CD4-positive, alpha-beta T cell treated with Interleukin-17A for 4 hours (primary cell): Measurements from ENCODE around the gene ATOH8.
A peak's percentile ranks its signal among the peaks of the same experiment; 100 is the strongest.

ENCODE experiments used
- DNase-seq: peaks from one replicate; pipeline ENCODE4 v3.0.0-alpha.2; 2020; ENCODE audit warnings: mixed read lengths

ATOH8 gene

GRCh38 chr2:85788603-85789002 is 34.8 kb downstream of the ATOH8 start:
- no peak for DNase-seq

GRCh38 chr2:85789271-85789670 is 35.5 kb downstream of the ATOH8 start:
- DNase-seq = no peak

DNA sequence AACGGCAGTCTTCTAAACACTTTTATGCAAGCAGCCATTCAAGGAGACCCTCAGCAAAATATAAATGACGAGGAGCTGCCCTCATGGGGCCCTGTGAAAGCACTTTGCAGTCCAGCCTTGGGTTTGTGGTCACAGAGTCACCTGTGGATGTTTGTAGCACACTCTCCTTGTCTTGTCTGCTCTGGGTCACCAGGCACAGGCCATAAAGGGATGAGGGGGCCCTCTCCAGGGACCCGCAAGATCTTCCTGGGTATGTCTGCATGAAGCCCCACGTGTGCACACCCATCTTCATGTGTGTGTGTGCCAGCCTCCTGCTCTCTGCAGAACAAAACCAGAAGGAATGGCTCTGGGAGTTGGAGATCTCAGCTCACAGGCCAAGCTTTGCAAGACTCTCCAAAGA is 36.2 kb downstream of the ATOH8 start:
- DNase-seq = no peak

DNA sequence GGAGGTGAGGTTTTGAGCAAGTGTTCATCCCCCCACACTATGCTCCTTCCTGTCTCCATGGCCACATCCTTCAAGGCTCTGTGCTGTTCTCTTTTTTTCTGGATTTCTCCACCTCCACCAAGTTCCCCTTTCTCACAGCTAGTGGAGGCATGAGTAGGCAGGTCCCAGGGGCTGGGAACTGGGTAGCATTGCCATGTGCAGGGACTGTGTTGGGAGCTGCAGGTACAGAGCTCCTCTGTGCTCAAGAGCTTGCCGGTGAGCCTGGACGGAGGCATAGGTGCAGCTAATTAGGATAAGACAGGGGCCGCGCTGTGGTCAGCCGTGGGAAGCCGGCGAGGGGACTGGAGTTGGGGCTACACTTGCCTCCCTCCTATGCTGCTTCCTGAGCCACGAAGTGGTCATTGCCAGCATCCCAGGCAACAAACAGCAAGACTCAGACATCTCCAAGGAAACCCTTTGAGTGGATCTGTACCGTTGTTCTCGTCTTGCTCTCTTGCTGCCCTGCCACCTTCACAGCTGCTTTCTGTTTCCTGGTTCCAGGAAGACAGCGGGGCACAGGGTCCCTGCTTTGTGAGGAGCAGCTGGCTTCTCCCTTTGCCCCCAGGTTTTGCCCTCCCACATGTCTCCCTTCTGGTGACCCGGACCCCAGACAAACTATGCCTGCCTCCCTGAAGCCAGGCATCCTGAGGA is 36.9 kb downstream of the ATOH8 start:
- DNase-seq = no peak

GRCh38 chr2:85791704-85792565 is 38.1 kb downstream of the ATOH8 start:
- no peak for DNase-seq

GRCh38 chr2:85792783-85793441 is 39.1 kb downstream of the ATOH8 start:
- DNase-seq = no peak

DNA sequence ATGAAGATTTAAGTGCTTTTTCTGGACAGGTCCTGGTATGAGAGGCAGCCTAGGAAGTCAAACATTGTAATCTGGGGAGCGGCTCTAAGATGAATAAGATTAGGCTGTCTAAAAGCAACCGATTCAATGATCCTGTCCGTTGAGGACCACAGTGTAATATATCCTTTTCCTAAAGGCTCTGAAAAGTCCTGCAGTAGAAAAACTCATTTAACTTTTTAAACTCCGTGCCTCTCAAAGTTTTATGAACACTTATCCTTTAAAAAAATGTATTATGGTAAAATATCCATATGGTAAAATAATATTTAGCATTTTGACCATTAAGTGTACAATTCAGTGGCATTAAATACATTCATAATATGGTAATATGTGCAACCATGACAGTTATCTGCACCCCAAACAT is 39.8 kb downstream of the ATOH8 start:
- no peak for DNase-seq

- no peak for DNase-seq
Observed at GRCh38 chr2:85794038-85794441, 40.2 kb downstream of the ATOH8 start.

DNA sequence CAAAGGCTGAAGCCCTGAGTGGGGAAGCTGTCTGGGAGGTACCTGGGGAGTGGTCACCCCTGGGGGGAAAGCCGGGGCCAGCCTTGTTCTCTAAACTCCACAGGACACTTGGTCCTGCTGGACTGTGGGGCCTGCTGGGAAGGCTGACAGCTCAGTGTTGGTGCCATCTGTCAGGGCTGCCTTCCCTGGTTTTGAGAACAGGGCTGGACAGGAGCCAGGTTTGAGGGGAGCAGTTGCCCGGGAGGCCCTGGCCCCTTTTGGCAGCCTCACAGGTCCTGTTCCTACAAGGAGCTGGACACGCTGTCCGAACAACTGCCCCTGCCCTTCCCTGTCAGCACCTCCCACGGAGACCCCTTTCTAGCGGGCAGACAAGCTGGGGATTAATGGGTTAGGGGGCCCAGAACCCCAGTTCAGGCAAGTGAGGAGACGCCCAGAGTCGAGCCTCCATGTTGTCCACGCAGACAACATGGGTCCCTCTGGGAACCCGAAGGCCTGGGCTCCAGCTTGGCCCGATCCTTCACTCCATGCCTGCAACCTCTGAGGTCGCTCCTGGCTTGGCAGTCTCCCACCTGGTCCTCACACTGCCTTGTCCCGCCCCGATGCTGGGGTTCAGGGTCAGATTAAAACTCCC is 40.8 kb downstream of the ATOH8 start:
- DNase-seq = no peak

DNA sequence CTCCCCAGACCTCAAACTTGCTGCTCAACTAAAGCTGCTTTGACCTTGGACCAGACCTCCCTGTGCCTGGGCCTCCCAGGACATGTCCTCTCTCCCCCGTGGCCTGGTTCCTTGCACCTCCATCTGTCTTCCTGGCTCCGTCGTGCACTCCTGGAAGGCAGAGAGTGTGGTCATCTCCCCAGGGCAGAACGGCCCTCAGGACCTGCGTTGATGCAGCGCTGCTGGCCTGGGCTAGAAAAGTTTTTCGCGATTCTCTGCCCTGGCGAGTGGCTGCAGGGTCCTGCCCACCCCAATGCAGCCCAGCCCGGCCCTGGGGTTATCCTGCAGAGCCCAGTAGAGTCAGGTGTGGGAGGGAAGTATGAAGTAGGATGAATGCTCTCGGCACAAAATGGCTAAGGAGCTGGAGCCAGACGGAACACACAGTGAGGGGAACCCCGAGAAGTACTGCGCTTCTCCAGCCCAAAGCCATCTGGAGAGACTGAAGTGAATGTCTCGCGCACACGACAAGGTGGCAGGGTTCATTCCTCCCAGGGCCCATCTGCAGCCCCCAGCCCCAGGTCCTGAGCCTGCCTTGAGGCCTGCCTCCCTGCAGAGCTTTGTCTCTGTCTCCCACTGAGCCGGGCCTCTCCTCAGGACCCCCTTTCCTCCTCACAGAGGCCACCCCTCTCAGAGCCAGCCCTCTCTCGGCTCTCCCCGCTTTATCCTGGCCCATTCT is 41.7 kb downstream of the ATOH8 start:
- no peak for DNase-seq

DNA sequence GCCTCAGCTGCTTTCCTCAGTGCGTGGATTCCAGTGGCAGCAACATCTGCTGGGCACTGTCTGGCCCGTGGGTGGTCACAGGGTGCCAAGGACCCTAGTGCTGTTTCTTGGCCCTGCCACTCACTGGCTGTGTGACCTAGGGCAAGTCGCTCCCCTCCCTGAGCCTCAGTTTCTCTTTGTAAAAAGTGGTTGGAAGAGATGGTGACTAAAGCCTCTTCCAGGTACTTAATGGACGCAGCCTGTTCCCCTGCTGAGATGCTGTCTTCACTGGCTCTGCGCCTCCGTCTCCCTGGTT is 42.2 kb downstream of the ATOH8 start:
- no peak for DNase-seq

GRCh38 chr2:85796341-85797262 is 42.8 kb downstream of the ATOH8 start:
- no peak for DNase-seq

DNA sequence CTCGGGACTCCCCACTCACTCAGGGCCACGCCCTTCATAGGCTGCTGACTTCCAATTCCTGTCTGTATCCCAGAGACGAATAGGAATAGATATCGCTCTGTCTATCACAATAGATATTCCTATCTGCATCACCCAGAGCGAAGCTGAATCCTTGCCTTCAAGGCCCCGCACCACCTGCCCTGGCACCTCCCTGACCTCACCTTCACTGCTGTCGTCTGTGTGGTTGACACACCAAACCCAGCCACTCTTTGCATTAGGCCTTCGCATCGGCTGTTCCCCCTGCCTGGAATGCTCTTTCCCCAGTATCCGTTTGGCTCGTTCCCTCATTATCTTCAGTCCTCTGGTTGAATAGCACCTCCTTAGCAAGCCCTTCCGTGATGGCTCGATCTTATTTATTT is 43.5 kb downstream of the ATOH8 start:
- no peak for DNase-seq

- no peak for DNase-seq
Observed at GRCh38 chr2:85797921-85798320, 44.1 kb downstream of the ATOH8 start.

DNA sequence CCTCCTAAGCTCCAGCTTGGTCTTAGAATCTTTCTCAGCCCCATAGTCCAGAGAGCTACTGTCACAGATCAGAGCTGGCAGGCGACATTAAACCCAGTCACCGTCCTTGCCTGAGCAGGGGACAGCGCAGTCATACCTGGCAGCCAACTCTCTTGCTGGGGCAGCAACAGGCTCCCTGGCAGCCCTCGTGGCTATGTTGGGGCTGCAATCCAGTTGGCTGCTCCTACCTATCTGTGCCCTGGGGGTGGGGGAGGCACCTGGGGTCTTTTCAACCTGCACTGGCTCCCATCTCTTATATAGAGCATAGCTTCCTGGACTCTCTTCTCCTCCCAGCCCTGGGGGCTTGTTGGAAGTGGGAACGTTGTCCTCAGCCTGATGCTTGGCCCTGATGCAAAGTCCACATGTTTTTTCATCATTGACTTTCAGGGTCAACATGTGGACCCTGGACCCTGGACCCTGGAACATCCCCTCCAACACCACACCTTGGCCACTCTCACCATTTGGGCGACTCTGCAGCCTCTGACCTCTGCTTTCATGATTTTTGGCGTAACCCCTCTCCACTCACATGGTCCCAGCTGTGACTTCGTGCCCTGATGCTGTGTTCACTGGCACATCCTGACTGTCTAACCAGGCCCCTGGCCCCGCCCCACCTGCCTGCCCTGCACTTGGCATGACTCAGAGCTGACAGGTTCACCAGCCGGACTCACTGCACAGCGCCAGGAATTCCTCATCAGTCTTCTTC is 45.6 kb downstream of the ATOH8 start:
- DNase-seq = no peak

DNA sequence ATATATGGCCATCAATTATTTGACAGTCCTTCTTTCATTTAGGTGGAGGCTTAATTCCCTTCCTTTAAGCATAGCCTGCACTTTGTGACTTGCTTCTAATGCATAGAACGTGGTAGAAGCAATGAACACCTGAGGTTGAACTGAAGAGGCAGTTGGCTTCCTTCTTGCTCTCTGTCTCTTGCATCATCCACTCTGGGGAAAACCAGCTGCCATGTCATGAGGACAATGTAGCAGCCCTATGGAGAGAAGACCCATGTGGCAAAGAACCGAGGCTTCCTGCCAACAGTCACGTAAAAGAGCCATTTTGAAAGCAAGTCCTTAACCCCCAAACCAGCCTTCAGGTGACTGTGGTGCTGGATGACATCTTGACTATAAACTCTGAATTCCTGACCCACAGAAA is 46.8 kb downstream of the ATOH8 start:
- no peak for DNase-seq

- no peak for DNase-seq
Observed at GRCh38 chr2:85801871-85802270, 48.1 kb downstream of the ATOH8 start.

DNA sequence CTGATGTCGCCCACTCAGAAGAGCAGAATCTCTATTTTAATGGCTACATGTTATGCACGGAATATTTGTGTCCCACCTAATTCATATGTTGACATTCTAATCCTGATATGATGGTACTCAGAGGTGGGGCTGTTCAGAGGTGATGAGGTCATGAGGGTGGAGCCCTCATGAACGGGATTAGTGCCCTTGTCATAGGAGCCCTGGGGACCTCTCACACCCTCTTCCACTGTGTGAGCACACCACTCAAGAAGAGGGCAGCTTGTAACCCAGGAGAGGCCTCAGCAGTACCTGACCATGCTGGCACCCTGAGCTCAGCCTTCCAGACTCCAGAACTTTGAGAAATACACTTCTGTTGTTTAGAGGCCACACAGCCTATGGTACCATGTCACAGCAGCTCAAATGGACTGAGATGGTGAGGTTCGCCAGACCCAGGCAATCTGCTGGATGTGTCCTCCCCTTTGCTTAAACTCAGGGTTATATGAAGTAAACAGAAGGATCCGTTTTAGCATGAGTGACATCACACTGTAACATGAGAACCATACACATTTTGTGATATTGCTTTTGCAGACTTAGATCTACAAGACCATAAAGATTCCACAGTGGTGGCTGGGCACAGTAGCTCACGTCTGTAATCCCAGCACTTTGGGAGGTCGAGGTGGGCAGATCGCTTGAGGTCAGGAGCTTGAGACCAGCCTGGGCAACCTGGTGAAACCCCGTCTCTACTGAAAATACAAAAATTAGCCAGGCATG is 48.7 kb downstream of the ATOH8 start:
- DNase-seq = no peak

GRCh38 chr2:85803704-85804425 is 50.1 kb downstream of the ATOH8 start:
- DNase-seq = no peak

DNA sequence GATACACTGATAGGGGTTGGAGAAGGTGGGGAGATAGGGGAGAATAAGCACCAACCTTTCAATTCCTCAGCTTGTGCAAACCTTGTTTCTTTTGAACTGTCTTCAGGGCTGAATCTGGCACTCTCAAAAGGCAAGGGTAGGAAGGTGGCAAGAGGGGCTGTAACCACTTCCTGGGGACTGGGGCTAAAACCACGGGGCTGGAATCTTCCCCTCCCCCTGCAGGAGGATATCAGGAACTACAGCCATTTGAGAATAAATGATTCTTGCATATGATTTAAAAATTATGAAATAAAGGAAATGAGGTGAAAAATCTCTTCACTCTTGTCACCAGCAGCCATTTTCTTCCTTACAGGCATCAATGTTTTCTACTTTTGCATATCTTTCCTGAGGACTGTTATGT is 50.8 kb downstream of the ATOH8 start:
- peak; percentile 20 for DNase-seq
